Loucy (cell line): Measurements from ENCODE around the gene ACADM.

Source experiments
- H2AFZ ChIP-seq: fragments of 200-600 bp; sonication (generic); 2 replicates; pipeline ENCODE4 v1.6.0; 2016; ENCODE audit warnings: antibody characterized with exemption, mild to moderate bottlenecking, low read length, moderate library complexity
- H3F3A ChIP-seq: fragments of 200-600 bp; 2 replicates; pipeline ENCODE4 v1.6.0; 2016; ENCODE audit warnings: antibody characterized with exemption, low read depth, mild to moderate bottlenecking
- H3K27me3 ChIP-seq: fragments of 200-600 bp; sonication (generic); 2 replicates; pipeline ENCODE4 v1.6.1; 2014; ENCODE audit warnings: low read length, mild to moderate bottlenecking; ENCODE audit not compliant: insufficient read depth, poor library complexity, severe bottlenecking
- H3K36me3 ChIP-seq: fragments of 200-600 bp; sonication (generic); 2 replicates; pipeline ENCODE4 v1.6.1; 2016; ENCODE audit warnings: low read length; ENCODE audit not compliant: insufficient read depth
- H3K4me1 ChIP-seq: fragments of 200-600 bp; sonication (generic); 2 replicates; pipeline ENCODE4 v1.5.1; 2014; ENCODE audit warnings: low read length, mild to moderate bottlenecking; ENCODE audit not compliant: insufficient read depth, poor library complexity, severe bottlenecking
- H3K4me2 ChIP-seq: fragments of 200-600 bp; sonication (generic); 2 replicates; pipeline ENCODE4 v1.6.0; 2014; ENCODE audit warnings: antibody characterized with exemption, low read length, low read depth, mild to moderate bottlenecking; ENCODE audit not compliant: poor library complexity, severe bottlenecking
- H3K4me3 ChIP-seq: fragments of 200-600 bp; sonication (generic); 2 replicates; pipeline ENCODE4 v1.5.1; 2014; ENCODE audit warnings: low read length, mild to moderate bottlenecking, mixed read lengths; ENCODE audit not compliant: poor library complexity, severe bottlenecking
- H3K79me2 ChIP-seq: fragments of 200-600 bp; sonication (generic); 2 replicates; pipeline ENCODE4 v1.6.1; 2014; ENCODE audit warnings: low read length; ENCODE audit not compliant: insufficient read depth
- H3K9ac ChIP-seq: fragments of 200-600 bp; sonication (generic); 2 replicates; pipeline ENCODE4 v1.6.0; 2014; ENCODE audit warnings: mild to moderate bottlenecking, low read depth, low read length, moderate library complexity; ENCODE audit not compliant: poor library complexity, severe bottlenecking
- H3K9me2 ChIP-seq: fragments of 200-600 bp; sonication (generic); replicated peaks from 2 replicates; pipeline ENCODE4 v1.6.1; 2016; ENCODE audit warnings: low read depth, low read length, mixed read lengths
- H3K9me3 ChIP-seq: fragments of 200-600 bp; sonication (generic); 2 replicates; pipeline ENCODE4 v1.6.1; 2014; ENCODE audit warnings: mild to moderate bottlenecking, antibody characterized with exemption, low read length, low read depth; ENCODE audit not compliant: insufficient read depth
- H4K20me1 ChIP-seq: fragments of 200-600 bp; sonication (generic); 2 replicates; pipeline ENCODE4 v1.6.0; 2014; ENCODE audit warnings: antibody characterized with exemption, low read length, mild to moderate bottlenecking; ENCODE audit not compliant: insufficient read depth, poor library complexity, severe bottlenecking
- CTCF ChIP-seq: fragments of 200-600 bp; sonication (generic); conservative IDR thresholded peaks from 2 replicates; pipeline ENCODE4 v1.5.1; 2014; ENCODE audit warnings: mild to moderate bottlenecking, antibody characterized with exemption, low read length
- EZH2phosphoT487 ChIP-seq: fragments of 200-600 bp; IDR thresholded peaks from 2 replicates; pipeline ENCODE4 v1.6.1; 2018; ENCODE audit warnings: antibody characterized with exemption, mild to moderate bottlenecking, moderate library complexity, borderline replicate concordance

Gene ACADM

GRCh38 chr1:75708910-75709309 lies 15.6 kb upstream of the ACADM start:
- no peaks in the 10 kb centered on the region for H3K9me3 ChIP-seq
- no peaks in the 10 kb centered on the region for H3K27me3 ChIP-seq
- no peaks in the 10 kb centered on the region for H3K4me1 ChIP-seq
- no peaks in the 10 kb centered on the region for H3K9me2 ChIP-seq
- TF ChIP-seq EZH2phosphoT487, result no peak
- no peak for TF ChIP-seq CTCF
- no peak overlapping the region for H2AFZ ChIP-seq
- no peak overlapping the region for H3K4me2 ChIP-seq
- H3K36me3 ChIP-seq, result no peaks in the 10 kb centered on the region
- no peaks in the 10 kb centered on the region for H3F3A ChIP-seq
- no peak overlapping the region for H3K4me3 ChIP-seq
- no peaks in the 10 kb centered on the region for H3K79me2 ChIP-seq
- no peak overlapping the region for H3K9ac ChIP-seq
- no peaks in the 10 kb centered on the region for H4K20me1 ChIP-seq

GRCh38 chr1:75710832-75711231 lies 13.7 kb upstream of the ACADM start:
- no peak for TF ChIP-seq EZH2phosphoT487
- no peak for TF ChIP-seq CTCF
- no peak overlapping the region for H3K4me3 ChIP-seq
- H2AFZ ChIP-seq, result no peak overlapping the region
- H3K9ac ChIP-seq, result no peak overlapping the region
- no peaks in the 10 kb centered on the region for H4K20me1 ChIP-seq
- no peaks in the 10 kb centered on the region for H3K4me1 ChIP-seq
- no peaks in the 10 kb centered on the region for H3K27me3 ChIP-seq
- H3K79me2 ChIP-seq, result no peaks in the 10 kb centered on the region
- no peaks in the 10 kb centered on the region for H3K36me3 ChIP-seq
- no peak overlapping the region for H3K4me2 ChIP-seq
- H3F3A ChIP-seq, result no peaks in the 10 kb centered on the region
- no peaks in the 10 kb centered on the region for H3K9me3 ChIP-seq
- H3K9me2 ChIP-seq, result no peaks in the 10 kb centered on the region

GRCh38 chr1:75711846-75712245 lies 12.7 kb upstream of the ACADM start:
- TF ChIP-seq EZH2phosphoT487, result no peak
- TF ChIP-seq CTCF, result no peak
- H3K36me3 ChIP-seq, result no peaks in the 10 kb centered on the region
- H3K9me2 ChIP-seq, result no peaks in the 10 kb centered on the region
- no peak overlapping the region for H3K9ac ChIP-seq
- H3K4me1 ChIP-seq, result no peaks in the 10 kb centered on the region
- H4K20me1 ChIP-seq, result no peaks in the 10 kb centered on the region
- H3K4me3 ChIP-seq, result no peak overlapping the region
- no peaks in the 10 kb centered on the region for H3K9me3 ChIP-seq
- no peaks in the 10 kb centered on the region for H3F3A ChIP-seq
- H3K4me2 ChIP-seq, result no peak overlapping the region
- no peaks in the 10 kb centered on the region for H3K27me3 ChIP-seq
- no peak overlapping the region for H2AFZ ChIP-seq
- no peaks in the 10 kb centered on the region for H3K79me2 ChIP-seq
